22Rv1 (cell line): ENCODE results near the gene IER3.

ENCODE experiments used
- ZFX ChIP-seq: fragments of 450-650 bp; IDR thresholded peaks from 2 replicates; pipeline ENCODE4 v1.6.1; 2017; ENCODE audit warnings: antibody characterized with exemption, borderline replicate concordance
- TF ChIP-seq, protein P1 (sequence below): fragments of 450-650 bp; IDR thresholded peaks from 2 replicates; pipeline ENCODE4 v1.5.1; 2017; ENCODE audit warnings: mild to moderate bottlenecking

GRCh38 chr6:30741789-30742315, 2.5 kb downstream of the IER3 start:
- TF ChIP-seq, protein P1, sequence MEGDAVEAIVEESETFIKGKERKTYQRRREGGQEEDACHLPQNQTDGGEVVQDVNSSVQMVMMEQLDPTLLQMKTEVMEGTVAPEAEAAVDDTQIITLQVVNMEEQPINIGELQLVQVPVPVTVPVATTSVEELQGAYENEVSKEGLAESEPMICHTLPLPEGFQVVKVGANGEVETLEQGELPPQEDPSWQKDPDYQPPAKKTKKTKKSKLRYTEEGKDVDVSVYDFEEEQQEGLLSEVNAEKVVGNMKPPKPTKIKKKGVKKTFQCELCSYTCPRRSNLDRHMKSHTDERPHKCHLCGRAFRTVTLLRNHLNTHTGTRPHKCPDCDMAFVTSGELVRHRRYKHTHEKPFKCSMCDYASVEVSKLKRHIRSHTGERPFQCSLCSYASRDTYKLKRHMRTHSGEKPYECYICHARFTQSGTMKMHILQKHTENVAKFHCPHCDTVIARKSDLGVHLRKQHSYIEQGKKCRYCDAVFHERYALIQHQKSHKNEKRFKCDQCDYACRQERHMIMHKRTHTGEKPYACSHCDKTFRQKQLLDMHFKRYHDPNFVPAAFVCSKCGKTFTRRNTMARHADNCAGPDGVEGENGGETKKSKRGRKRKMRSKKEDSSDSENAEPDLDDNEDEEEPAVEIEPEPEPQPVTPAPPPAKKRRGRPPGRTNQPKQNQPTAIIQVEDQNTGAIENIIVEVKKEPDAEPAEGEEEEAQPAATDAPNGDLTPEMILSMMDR = no peak
- no peak for TF ChIP-seq ZFX
